Suprapubic skin (tissue), 3 donors: ENCODE results near the gene MTX1.

Source experiments
- CTCF ChIP-seq, 2 donors: fragments of 200-600 bp in 1 of 2; fragments of 450-650 bp in 1 of 2; sonication (generic) in 1 of 2; IDR thresholded peaks; one replicate each; pipeline ENCODE4 v1.5.1; 2016 to 2019; ENCODE audit warnings: antibody characterized with exemption in 2 of 2, mild to moderate bottlenecking in 1 of 2, moderate library complexity in 1 of 2
- POLR2A ChIP-seq, 2 donors: fragments of 450-650 bp; IDR thresholded peaks; one replicate each; pipeline ENCODE4 v1.6.1; 2017; ENCODE audit warnings: antibody characterized with exemption in 2 of 2, mild to moderate bottlenecking in 2 of 2, moderate library complexity in 2 of 2

DNA sequence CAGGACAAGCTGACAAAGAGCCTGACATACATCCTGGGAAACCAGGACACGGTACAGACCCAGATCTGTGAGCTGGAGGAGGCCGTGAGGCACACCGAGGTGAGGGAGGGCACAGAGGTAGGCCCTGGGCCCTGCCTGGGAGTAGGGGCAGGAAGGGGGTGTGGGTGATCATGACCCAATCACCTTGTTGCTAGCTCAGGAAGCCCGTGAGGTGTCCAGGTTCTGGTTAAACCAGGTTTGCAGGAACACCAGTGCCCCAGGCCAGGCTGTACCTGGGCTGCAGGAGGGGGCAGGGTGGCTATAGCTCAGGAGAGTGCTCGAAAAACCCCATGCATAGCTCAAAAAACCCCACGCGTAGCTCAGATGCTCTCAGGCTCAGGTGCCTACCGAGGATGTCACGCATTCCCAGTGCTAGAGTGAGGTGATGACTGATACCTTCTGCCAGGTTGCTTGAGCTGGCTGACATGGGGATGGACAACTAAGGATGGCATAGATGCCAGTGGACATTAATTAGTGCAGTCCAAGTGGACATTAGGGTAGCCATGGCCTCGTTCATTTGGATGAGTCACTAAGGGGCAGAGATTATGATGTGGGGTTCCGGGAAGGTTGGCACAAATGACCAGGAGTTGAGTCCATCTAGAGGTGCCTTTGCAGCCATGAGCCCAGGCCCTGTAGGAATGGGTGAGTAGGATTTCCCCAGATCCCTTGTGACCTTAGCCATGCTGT lies 31.1 kb upstream of the MTX1 start:
- no peak for TF ChIP-seq CTCF (IDR thresholded peaks at IDR 0.05)
- TF ChIP-seq POLR2A (IDR thresholded peaks at IDR 0.05): no peak
